G401.6 (cell line): Measurements from ENCODE around the gene AGGF1.
"Not testable (repeated sequence)": the region's sequence is repeated elsewhere in the genome, so short reads cannot be mapped to it uniquely, and the experiment has no call there.

Source experiments
- FAIRE-seq: peaks from 2 replicates; lab custom pipeline; 2012; peaks lifted over from hg19 to GRCh38; lab: Jason Lieb, UNC

AGGF1 gene

DNA sequence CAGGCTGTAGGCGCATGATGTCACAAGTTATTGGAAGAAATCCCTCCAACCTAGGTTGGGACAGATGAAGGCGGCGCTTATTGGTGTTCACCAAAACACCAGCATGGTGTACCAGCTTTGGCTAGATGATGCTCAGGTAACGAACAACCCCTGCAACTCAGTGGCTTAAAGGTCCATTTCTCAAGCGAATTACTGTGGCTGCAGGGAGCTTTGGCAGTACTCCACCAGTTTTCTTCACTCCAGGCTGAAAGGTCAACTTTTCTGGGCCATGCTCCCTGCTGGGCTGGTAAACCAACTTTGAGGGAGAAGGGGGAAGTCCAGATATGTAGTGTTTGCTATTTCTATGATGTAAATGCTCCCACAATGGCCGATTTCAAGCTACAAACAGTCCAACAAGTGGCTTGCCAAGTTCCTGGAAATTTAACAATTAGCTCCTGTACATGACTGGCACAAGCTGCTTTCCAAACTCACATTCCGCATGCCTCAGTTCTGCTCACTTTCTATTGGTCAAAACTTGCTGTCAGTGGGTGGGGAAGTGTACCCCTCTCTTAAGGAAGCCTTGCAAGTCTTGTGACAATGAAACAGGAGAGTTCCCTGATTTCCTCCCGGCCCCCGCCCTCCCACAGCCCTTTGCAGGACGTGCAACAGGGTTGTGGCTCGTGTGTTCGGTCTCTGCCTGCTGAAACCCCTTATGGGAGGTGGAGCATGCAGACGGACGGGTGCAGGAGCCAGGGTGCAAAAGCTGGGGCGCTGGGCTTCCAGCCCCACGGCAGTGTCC lies 57.5 kb downstream of the AGGF1 start:
- no peak for FAIRE-seq

DNA sequence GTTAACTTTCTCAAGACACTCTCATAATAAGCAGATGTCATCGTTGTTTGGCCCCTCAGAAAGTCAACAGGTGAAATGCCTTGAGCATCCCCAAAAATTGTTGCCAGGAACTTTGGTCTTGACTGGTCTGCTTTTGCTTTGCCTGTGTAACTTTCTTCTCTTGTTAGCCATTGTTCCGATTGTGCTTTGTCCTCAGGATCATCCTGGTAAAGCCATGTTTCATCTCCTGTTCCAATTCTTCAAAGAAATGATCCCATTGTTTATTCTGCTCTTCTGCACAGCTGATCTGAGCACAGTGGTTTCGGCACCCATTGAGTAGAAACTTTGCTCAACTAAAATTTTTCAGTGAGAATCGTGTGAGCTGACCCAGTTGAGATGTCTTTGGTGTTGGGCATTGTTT lies 65.0 kb downstream of the AGGF1 start:
- FAIRE-seq = no peak

DNA sequence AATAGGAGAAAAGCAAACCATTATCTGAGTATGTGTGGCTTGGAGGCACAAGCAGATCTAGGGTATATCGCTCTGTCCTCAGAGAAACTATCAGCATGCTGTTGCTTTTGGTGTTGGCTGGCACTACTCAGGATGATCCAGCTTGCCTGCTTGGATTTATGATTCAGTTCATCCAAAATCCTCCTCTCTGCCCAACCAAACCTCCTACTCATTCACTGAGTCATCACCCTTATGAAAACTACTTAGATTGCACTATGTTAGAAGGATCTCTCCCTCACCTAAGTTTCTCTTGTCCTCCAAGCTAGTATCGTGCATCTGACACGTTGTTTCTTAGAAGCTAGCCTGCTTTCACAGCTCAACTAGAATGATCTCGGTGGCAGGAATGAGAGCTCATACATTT lies 71.1 kb downstream of the AGGF1 start:
- FAIRE-seq = no peak

DNA sequence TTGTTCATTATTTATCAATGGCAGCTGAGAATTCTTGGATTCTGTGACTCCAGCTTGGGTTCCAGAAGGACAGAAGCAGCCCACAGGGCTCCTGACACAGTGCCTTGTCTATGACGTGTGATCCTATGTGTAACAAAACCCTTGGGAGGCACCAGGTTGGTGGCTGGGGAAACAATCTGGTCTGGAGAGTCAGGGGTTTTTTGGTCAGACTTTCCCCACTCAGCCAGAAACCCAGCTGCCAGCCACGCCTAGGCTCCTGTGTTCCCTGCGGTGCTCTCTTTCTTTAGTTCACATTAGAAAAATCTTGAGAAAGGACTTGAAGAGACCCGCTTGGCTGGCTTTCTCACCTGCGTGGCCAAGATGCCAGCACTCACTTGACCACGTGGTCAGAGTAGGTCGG lies 72.3 kb downstream of the AGGF1 start:
- FAIRE-seq = no peak

DNA sequence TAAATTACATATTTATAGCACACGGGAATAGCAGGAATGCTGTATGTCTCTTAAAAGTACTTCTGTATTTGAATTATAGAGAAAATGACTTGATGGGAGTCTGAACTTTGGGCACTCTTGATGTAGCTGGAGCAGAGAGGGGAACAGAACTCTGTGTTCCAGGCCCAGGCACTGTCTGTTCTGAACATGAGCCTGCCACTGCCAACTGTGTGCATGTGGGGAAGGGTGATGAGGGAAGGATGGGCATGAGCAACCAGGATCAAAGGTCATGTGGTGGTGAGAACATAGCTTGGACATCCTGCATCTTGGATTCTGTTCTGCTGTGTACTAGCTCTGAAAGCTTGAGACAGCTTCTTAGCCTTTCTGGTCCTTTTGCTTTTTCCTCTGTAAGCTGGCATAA lies 73.3 kb downstream of the AGGF1 start:
- no peak for FAIRE-seq

DNA sequence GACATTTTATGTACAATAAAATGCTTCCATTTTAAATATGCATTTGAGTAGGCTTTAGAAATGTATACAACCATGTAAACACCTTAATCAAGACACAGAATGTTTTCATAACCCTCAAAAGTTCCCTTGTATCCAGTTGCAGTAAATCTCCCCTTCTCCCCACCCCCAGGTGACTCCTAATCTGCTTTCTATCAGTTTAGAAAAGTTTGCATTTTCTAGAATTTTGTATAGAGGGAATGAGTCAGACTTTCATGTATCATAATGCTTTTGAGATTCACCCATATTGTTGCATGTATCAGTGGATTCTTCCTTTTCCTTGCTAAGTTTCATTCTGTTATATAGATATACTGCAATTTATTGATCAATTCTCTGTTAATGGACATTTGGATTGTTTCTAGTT lies 74.6 kb downstream of the AGGF1 start:
- FAIRE-seq = no peak

DNA sequence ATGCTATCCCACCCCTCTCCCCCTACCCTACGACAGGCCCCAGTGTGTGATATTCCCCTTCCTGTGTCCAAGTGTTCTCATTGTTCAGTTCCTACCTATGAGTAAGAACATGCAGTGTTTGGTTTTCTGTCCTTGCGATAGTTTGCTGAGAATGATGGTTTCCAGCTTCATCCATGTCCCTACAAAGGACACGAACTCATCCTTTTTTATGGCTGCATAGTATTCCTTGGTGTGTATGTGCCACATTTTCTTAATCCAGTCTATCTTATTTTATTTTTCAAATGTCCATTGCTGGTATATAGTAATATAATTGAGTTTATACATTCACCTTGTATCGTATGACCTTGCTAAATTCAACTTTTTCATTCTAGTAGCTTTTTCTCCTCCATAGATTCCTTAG lies 76.8 kb downstream of the AGGF1 start:
- FAIRE-seq = not testable (repeated sequence)
